GM20431 (cell line): Measurements from ENCODE around the gene GLDC.
"Not testable (repeated sequence)": the region's sequence is repeated elsewhere in the genome, so short reads cannot be mapped to it uniquely, and the experiment has no call there.

ENCODE experiments used
- in situ Hi-C: fragments of 300-500 bp; cut with MseI, MboI; formaldehyde crosslinking; loops from one replicate; pipeline ENCODE4 v1.15.0; 2020; ENCODE audit warnings: low sequenced_read_pairs; ENCODE audit not compliant: unreplicated experiment

Gene GLDC

GRCh38 chr9:6645355-6646292 is at the start of gene GLDC:
TSS of gene GLDC (minus strand) at chr9:6645729. CDS start at chr9:6645499, 230 bp downstream.
- in situ Hi-C loops, result no loop called here

- in situ Hi-C loops, result no loop called here
These were observed 47.4 kb upstream of the GLDC start for GRCh38 chr9:6692881-6693361.

GRCh38 chr9:6692433-6692832 is 46.9 kb upstream of the GLDC start:
- in situ Hi-C loops, result no loop called here

- in situ Hi-C loops, result not testable (repeated sequence)
These were observed 45.1 kb upstream of the GLDC start for GRCh38 chr9:6690675-6691070.

GRCh38 chr9:6689893-6690674 is 44.6 kb upstream of the GLDC start:
- in situ Hi-C loops, result no loop called here

- in situ Hi-C loops, result no loop called here
These were observed 41.7 kb upstream of the GLDC start for GRCh38 chr9:6687180-6687579.

- in situ Hi-C loops, result no loop called here
These were observed 40.9 kb upstream of the GLDC start for GRCh38 chr9:6686396-6686795.

- in situ Hi-C loops, result no loop called here
These were observed 36.5 kb upstream of the GLDC start for GRCh38 chr9:6681957-6682501.

GRCh38 chr9:6681147-6681956 is 35.8 kb upstream of the GLDC start:
- in situ Hi-C loops, result no loop called here

GRCh38 chr9:6680797-6681146 is 35.2 kb upstream of the GLDC start:
- in situ Hi-C loops, result no loop called here

- in situ Hi-C loops, result loop anchor here (10.0 kb wide), 1 partner anchor 93 kb away; no protein-coding TSS in a partner anchor
These were observed 32.3 kb upstream of the GLDC start for GRCh38 chr9:6677803-6678202.

- in situ Hi-C loops, result loop anchor here (10.0 kb wide), 1 partner anchor 92 kb away; no protein-coding TSS in a partner anchor
These were observed 30.9 kb upstream of the GLDC start for GRCh38 chr9:6676254-6676921.

GRCh38 chr9:6675268-6675667 is 29.7 kb upstream of the GLDC start:
- in situ Hi-C loops, result loop anchor here (10.0 kb wide), 1 partner anchor 90 kb away; no protein-coding TSS in a partner anchor

- in situ Hi-C loops, result loop anchor here (10.0 kb wide), 1 partner anchor 89 kb away; no protein-coding TSS in a partner anchor
These were observed 27.9 kb upstream of the GLDC start for GRCh38 chr9:6673326-6674025.

GRCh38 chr9:6672118-6672517 is 26.6 kb upstream of the GLDC start:
- in situ Hi-C loops, result loop anchor here (10.0 kb wide), 1 partner anchor 87 kb away; no protein-coding TSS in a partner anchor

GRCh38 chr9:6671416-6671815 is 25.9 kb upstream of the GLDC start:
- in situ Hi-C loops, result loop anchor here (10.0 kb wide), 1 partner anchor 87 kb away; no protein-coding TSS in a partner anchor

- in situ Hi-C loops, result loop anchor here (10.0 kb wide), 1 partner anchor 85 kb away; no protein-coding TSS in a partner anchor
These were observed 24.4 kb upstream of the GLDC start for GRCh38 chr9:6669881-6670280.

GRCh38 chr9:6667633-6668280 is 22.2 kb upstream of the GLDC start:
- in situ Hi-C loops, result no loop called here
